DOHH2 (cell line): Measurements from ENCODE around the gene LAPTM5.
A peak's percentile ranks its signal among the peaks of the same experiment; 100 is the strongest.

ENCODE experiments used
- H3F3A ChIP-seq: fragments of 200-600 bp; sonication (generic), shearing (Covaris generic); 2 replicates; pipeline ENCODE4 v1.6.0; 2016; ENCODE audit warnings: antibody characterized with exemption, mild to moderate bottlenecking; ENCODE audit not compliant: control insufficient read depth, insufficient read depth
- H3K27ac ChIP-seq: fragments of 200-600 bp; sonication (generic); 2 replicates; pipeline ENCODE4 v1.5.1; 2014; ENCODE audit warnings: low read depth, mild to moderate bottlenecking, low read length, moderate library complexity
- H3K27me3 ChIP-seq: fragments of 200-600 bp; sonication (generic); 2 replicates; pipeline ENCODE4 v1.6.1; 2014; ENCODE audit warnings: mild to moderate bottlenecking, low read length, mixed read lengths; ENCODE audit not compliant: control insufficient read depth
- H3K36me3 ChIP-seq: fragments of 200-600 bp; sonication (generic); 2 replicates; pipeline ENCODE4 v1.6.1; 2014; ENCODE audit warnings: mild to moderate bottlenecking, low read length, moderate library complexity, mixed read lengths; ENCODE audit not compliant: control insufficient read depth
- H3K4me1 ChIP-seq: fragments of 200-600 bp; sonication (generic); 2 replicates; pipeline ENCODE4 v1.6.1; 2014; ENCODE audit warnings: mild to moderate bottlenecking, low read length, mixed read lengths; ENCODE audit not compliant: control insufficient read depth
- H3K4me2 ChIP-seq: fragments of 200-600 bp; sonication (generic); 2 replicates; pipeline ENCODE4 v1.6.0; 2014; ENCODE audit warnings: mild to moderate bottlenecking, low read length, moderate library complexity
- H3K4me3 ChIP-seq: fragments of 200-600 bp; sonication (generic); 2 replicates; pipeline ENCODE4 v1.5.1; 2014; ENCODE audit warnings: mild to moderate bottlenecking, low read length, mixed read lengths
- H3K79me2 ChIP-seq: fragments of 200-600 bp; sonication (generic); 2 replicates; pipeline ENCODE4 v1.6.1; 2014; ENCODE audit warnings: mild to moderate bottlenecking, low read length, mixed read lengths; ENCODE audit not compliant: control insufficient read depth
- H3K9me2 ChIP-seq: fragments of 200-600 bp; sonication (generic); replicated peaks from 2 replicates; pipeline ENCODE4 v1.6.1; 2014; ENCODE audit warnings: mild to moderate bottlenecking, low read length, mixed read lengths; ENCODE audit not compliant: control insufficient read depth
- H3K9me3 ChIP-seq: fragments of 200-600 bp; sonication (generic); 2 replicates; pipeline ENCODE4 v1.6.1; 2014; ENCODE audit warnings: antibody characterized with exemption, low read length, mixed read lengths; ENCODE audit not compliant: control insufficient read depth, insufficient read depth
- H4K20me1 ChIP-seq: fragments of 200-600 bp; sonication (generic); 2 replicates; pipeline ENCODE4 v1.6.0; 2014; ENCODE audit warnings: low read depth, mild to moderate bottlenecking, antibody characterized with exemption, low read length, moderate library complexity; ENCODE audit not compliant: control insufficient read depth, insufficient read depth
- CTCF ChIP-seq: fragments of 200-600 bp; sonication (generic); IDR thresholded peaks from one replicate; pipeline ENCODE4 v1.5.1; 2014; ENCODE audit warnings: antibody characterized with exemption, mild to moderate bottlenecking, low read depth, low read length; ENCODE audit not compliant: poor library complexity, severe bottlenecking
- EZH2phosphoT487 ChIP-seq: fragments of 200-600 bp; sonication (generic); IDR thresholded peaks from 2 replicates; pipeline ENCODE4 v1.6.1; 2017; ENCODE audit warnings: borderline replicate concordance, mild to moderate bottlenecking, antibody characterized with exemption, low read length, moderate library complexity, mixed read lengths

LAPTM5 gene

GRCh38 chr1:30744060-30744756 is 13.4 kb downstream of the LAPTM5 start:
- Histone ChIP-seq H4K20me1 (peaks cover 63% of the 10 kb centered on the region), H3K79me2 (peaks cover 96% of the 10 kb centered on the region), H3F3A (peaks cover 36% of the 10 kb centered on the region), H3K9me2 (no peaks in the 10 kb centered on the region), H3K27me3 (no peaks in the 10 kb centered on the region), H3K4me3 (peak overlapping the region; percentile 95), H3K4me2 (peak overlapping the region; percentile 94), H3K4me1 (peaks cover 88% of the 10 kb centered on the region), H3K9me3 (no peaks in the 10 kb centered on the region), H3K36me3 (peaks cover 90% of the 10 kb centered on the region), H3K27ac (peak overlapping the region; percentile 99)
- TF ChIP-seq CTCF: no peak
- TF ChIP-seq EZH2phosphoT487: no peak

GRCh38 chr1:30743584-30744059 is 14.0 kb downstream of the LAPTM5 start:
- Histone ChIP-seq H3K4me3 (peak overlapping the region; percentile 95), H3K4me1 (peaks cover 86% of the 10 kb centered on the region), H3K9me3 (no peaks in the 10 kb centered on the region), H3K27me3 (no peaks in the 10 kb centered on the region), H3K36me3 (peaks cover 90% of the 10 kb centered on the region), H3K4me2 (peak overlapping the region; percentile 94), H4K20me1 (peaks cover 63% of the 10 kb centered on the region), H3K9me2 (no peaks in the 10 kb centered on the region), H3K79me2 (peaks cover 96% of the 10 kb centered on the region), H3F3A (peaks cover 35% of the 10 kb centered on the region), H3K27ac (peak overlapping the region; percentile 99)
- no peak for TF ChIP-seq EZH2phosphoT487
- no peak for TF ChIP-seq CTCF

GRCh38 chr1:30742963-30743559 is 14.5 kb downstream of the LAPTM5 start:
- H3K79me2 ChIP-seq: peaks cover 95% of the 10 kb centered on the region
- no peaks in the 10 kb centered on the region for H3K9me3 ChIP-seq
- H3F3A ChIP-seq: peaks cover 40% of the 10 kb centered on the region
- no peaks in the 10 kb centered on the region for H3K9me2 ChIP-seq
- peaks cover 64% of the 10 kb centered on the region for H4K20me1 ChIP-seq
- H3K4me2 ChIP-seq: peak overlapping the region; percentile 65
- no peak for TF ChIP-seq CTCF
- TF ChIP-seq EZH2phosphoT487: no peak
- H3K4me3 ChIP-seq: peak overlapping the region; percentile 55
- H3K27ac ChIP-seq: peak overlapping the region; percentile 99
- H3K36me3 ChIP-seq: peaks cover 90% of the 10 kb centered on the region
- H3K4me1 ChIP-seq: peaks cover 86% of the 10 kb centered on the region
- H3K27me3 ChIP-seq: no peaks in the 10 kb centered on the region
